ENCODE measurements around the gene DCUN1D1. TPM values are rescaled to one million over a fixed set of nuclear protein-coding genes. Genes with fewer than 3 reads are reported as not detected.
A peak's percentile ranks its signal among the peaks of the same experiment; 100 is the strongest.

The DCUN1D1 gene
- total RNA-seq, 2 experiments from 2014 or later = 52.7 to 53.8 TPM

DNA sequence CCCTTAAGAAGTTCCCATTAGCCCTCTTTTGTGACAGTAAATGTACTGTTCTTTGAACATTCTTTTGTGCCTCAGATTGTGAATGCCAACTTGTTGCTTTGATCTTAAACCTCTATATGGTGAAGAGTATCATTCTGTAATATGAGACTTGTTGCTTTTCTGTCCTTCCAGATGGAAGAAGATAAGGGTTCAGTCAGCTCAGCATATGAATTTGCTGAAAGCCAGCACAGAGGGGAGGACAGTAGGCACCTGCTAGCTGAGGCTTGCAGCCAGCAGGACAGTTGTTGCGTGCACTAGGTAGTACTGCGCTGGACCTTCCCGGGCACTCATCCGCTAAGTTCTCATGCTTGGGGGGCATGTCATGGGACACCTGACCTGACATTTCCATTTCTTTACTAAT, 74.7 kb downstream of the DCUN1D1 start:
- Mint-ChIP-seq H3K4me3 (no peak overlapping the region), H3K9me3 (no peaks in the 10 kb centered on the region), H3K27me3 (no peaks in the 10 kb centered on the region), H3K27ac (no peak overlapping the region), H3K36me3 (peaks cover 8% of the 10 kb centered on the region), H3K4me1 (peaks cover 7% of the 10 kb centered on the region)
- no peak for DNase-seq

GRCh38 chr3:182904164-182904563, 76.2 kb downstream of the DCUN1D1 start:
- DNase-seq = no peak
- no peak overlapping the region for H3K4me3 Mint-ChIP-seq
- H3K36me3 Mint-ChIP-seq = peaks cover 9% of the 10 kb centered on the region
- H3K27me3 Mint-ChIP-seq = no peaks in the 10 kb centered on the region
- H3K27ac Mint-ChIP-seq = peak overlapping the region; percentile 45
- no peaks in the 10 kb centered on the region for H3K9me3 Mint-ChIP-seq
- no peaks in the 10 kb centered on the region for H3K4me1 Mint-ChIP-seq

DNA sequence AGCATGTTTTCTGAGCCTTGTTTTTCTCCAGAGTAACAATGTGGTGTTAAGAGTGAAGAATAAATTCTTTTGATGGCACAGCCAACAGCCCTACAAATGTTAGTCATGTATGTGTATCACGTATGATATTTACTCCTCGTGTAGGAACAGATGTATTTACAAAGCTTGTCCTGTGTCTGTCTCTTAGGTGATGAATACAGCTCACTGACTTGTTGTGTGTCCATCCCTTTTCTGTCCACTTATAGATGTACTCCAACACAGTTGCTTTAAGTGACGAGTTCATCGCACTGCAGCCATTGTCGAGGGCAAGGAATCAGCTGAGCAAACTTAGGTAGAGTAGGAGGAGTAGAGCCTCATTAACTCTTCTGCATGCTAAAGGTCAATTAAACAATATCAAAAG, 78.1 kb downstream of the DCUN1D1 start:
- no peaks in the 10 kb centered on the region for H3K9me3 Mint-ChIP-seq
- no peak overlapping the region for H3K27ac Mint-ChIP-seq

DNA sequence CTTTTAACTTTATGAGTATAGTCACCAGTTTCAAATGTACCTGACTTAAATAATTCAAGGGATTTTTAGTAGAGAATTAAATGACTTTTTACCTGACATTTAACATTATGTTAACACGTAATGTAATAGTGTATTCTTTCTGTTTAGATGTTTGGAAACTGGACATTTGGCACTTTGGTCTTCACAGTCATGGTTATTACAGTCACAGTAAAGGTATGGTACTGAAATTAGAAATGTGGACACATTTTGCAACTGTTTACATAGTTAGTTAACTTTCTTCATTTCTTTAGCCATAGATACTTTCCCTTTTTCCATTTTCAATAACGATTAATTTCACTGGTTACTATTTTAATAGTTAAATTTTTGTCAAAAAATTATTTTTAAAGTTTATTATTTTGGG, 83.8 kb downstream of the DCUN1D1 start:
- Mint-ChIP-seq H3K9me3 (no peaks in the 10 kb centered on the region), H3K4me1 (peaks cover 3% of the 10 kb centered on the region), H3K27ac (no peak overlapping the region), H3K4me3 (no peak overlapping the region), H3K27me3 (no peaks in the 10 kb centered on the region), H3K36me3 (peaks cover 2% of the 10 kb centered on the region)
- DNase-seq = no peak

More for the DNA sequence above, 78.1 kb downstream of the DCUN1D1 start:
- no peaks in the 10 kb centered on the region for H3K27me3 Mint-ChIP-seq
- H3K4me3 Mint-ChIP-seq = no peak overlapping the region
- H3K4me1 Mint-ChIP-seq = no peaks in the 10 kb centered on the region
- peaks cover 9% of the 10 kb centered on the region for H3K36me3 Mint-ChIP-seq
- no peak for DNase-seq

DNA sequence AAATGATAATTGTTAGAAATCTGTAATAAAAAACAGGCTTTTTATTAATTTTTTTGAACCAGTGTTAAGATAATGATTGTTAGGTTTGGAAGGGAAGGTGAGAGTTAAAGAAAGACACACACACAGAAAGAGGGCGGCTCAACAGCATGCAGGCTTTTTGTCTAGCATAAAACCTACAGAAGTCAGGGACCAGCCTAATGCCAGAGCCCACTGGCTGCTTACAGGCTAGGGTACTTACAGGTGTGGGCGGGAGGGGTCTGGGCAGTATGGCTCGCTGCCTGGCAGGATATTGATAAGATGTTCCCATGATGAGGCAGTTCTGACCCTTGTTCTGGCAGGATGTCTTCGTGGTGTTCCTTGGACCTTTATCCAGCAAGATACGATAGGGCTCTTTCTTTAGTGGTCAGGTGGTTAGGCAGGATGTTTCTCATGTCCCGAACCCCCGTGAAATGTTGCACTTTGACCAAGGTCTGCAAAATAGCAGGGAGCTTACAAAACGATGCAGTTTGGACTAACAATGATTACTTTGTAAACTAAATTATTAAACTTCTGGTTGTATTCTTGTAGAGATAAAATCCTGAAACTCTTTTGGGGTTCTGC, 84.7 kb downstream of the DCUN1D1 start:
- H3K4me1 Mint-ChIP-seq = peaks cover 3% of the 10 kb centered on the region
- no peaks in the 10 kb centered on the region for H3K27me3 Mint-ChIP-seq
- no peak overlapping the region for H3K27ac Mint-ChIP-seq
- peaks cover 6% of the 10 kb centered on the region for H3K36me3 Mint-ChIP-seq
- no peak for DNase-seq
- H3K4me3 Mint-ChIP-seq = no peak overlapping the region
- H3K9me3 Mint-ChIP-seq = no peaks in the 10 kb centered on the region

DNA sequence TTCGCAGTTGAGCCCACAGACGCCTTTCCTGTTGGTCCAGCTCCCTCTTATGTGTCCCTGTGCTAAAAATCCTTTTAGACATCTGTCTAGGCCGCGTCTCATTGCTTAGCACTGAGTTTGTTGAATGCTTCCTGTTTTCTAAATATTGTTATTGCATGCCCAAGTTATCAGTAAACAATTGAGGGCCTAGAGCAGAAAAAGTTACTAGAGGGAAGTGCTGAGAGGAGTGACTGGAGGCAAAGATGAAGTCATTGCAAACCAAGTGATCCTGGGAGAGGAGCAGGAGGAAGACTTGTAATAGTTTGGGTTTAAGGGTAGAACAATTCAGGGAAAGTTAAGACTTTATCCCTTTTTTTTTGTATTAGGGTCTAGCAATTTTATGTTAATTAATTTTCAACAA, 88.1 kb downstream of the DCUN1D1 start:
- Mint-ChIP-seq H3K4me1 (peaks cover 3% of the 10 kb centered on the region), H3K4me3 (no peak overlapping the region), H3K9me3 (no peaks in the 10 kb centered on the region), H3K27me3 (no peaks in the 10 kb centered on the region), H3K36me3 (peaks cover 8% of the 10 kb centered on the region), H3K27ac (peak overlapping the region; percentile 4)
- DNase-seq = no peak

- peaks cover 3% of the 10 kb centered on the region for H3K4me1 Mint-ChIP-seq
- H3K36me3 Mint-ChIP-seq = peaks cover 8% of the 10 kb centered on the region
- H3K27ac Mint-ChIP-seq = no peak overlapping the region
- H3K27me3 Mint-ChIP-seq = no peaks in the 10 kb centered on the region
- no peak overlapping the region for H3K4me3 Mint-ChIP-seq
- H3K9me3 Mint-ChIP-seq = no peaks in the 10 kb centered on the region
- DNase-seq = no peak
Observed at GRCh38 chr3:182891364-182891763, 89.0 kb downstream of the DCUN1D1 start.

DNA sequence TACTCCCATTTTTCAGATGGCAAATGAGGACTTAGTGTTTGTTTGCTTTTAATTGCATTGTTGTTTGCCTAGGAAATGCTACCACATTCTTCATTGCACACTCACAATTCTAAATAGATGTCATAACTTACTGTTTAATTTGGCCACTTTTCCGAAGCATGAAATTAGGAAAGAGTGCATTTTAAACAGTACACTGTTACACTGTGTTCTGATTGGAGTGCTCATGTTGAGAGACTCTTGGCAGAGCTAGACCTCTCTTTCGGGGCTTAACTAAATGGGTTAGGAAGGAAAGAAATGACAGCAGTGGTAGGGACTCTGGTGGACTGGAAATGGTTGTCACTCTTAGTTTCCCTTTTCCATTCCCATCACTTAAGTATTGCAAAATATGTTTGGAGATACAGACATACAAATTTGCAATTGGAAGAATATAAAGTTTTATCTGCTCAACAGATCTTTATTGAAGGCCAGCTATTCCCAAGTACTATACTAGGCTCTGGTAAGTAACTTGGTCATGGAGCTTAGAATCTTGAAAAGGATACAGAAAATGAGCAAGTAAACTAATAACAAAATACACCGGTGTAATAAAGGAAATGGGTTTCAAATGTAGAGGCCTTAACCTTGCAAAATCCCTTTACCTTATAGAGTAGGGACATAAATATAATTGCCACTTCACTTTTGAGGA, 90.2 kb downstream of the DCUN1D1 start:
- Mint-ChIP-seq H3K27me3 (no peaks in the 10 kb centered on the region), H3K9me3 (no peaks in the 10 kb centered on the region)

More for the DNA sequence above, 90.2 kb downstream of the DCUN1D1 start:
- Mint-ChIP-seq H3K4me3 (no peak overlapping the region), H3K27ac (no peak overlapping the region), H3K36me3 (peaks cover 8% of the 10 kb centered on the region), H3K4me1 (no peaks in the 10 kb centered on the region)
- no peak for DNase-seq

Other genes with a start within 250 kb of the DCUN1D1 start
- gene ATP11B, start 187.0 kb downstream of the DCUN1D1 start, total RNA-seq = 10 to 100 TPM; 83.3 to 85.0 TPM
- gene MCCC1, start 119.0 kb upstream of the DCUN1D1 start, total RNA-seq = 10 to 100 TPM; 32.2 to 38.3 TPM
- 10 to 100 TPM; 10.8 to 10.9 TPM for gene LAMP3, start 182.2 kb upstream of the DCUN1D1 start, total RNA-seq

Data from activated naive CD8-positive, alpha-beta T cell treated with anti-CD3 and anti-CD28 coated beads for 36 hours (primary cell).